ENCODE data around the gene REXO4. TPM values are rescaled to one million over a fixed set of nuclear protein-coding genes. Genes with fewer than 3 reads are reported as not detected.

Gene REXO4
- total and polyA plus RNA-seq, 9 of the 15 experiments (the other 6 are each of a cell fraction or from before 2014, with no cell fraction given) = 3.4 to 72.9 (median 31.1) TPM

DNA sequence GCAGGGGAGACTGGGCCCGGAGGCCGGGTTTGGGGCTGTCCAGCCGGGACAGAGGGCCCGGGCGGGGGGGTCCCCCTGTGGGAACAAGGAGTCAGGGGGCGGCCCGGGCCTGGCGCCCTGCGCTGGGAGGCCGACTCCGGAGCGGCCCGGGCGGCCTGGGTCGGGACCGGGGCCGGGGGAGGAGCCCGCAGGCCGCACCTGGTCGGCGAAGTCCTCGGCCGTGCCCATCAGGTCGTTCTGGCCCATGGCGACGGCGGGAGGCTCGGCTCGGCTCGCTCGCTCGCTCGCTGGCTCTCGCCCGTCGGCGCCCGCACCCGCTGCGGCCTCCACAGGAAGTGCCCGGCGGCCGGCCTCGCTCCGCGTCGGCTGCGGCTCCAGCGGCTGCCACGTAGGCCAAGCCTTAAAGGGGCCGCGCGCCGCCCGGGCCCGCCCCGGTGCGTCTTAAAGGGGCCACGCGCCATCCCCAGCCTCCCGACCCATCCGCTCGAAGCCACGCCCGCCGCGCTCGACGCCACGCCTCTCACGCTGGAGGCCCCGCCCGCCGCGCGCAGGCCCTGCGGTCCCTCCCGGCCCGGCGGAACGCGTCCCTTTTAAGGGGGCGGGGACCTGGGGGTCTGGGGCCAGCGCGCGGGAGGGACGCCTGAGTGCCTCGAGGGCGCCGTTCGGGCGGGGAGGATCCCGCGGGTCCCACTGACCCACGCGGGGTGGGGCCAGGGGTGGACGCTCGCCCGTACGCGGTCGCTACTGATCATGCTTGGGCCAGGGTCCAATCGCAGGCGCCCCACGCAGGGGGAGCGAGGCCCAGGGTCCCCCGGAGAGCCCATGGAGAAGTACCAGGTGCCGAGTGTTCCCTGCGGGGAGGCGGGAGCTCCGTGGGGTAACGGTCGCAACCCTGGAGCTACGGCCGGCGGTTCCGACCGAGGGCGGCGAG lies 41.8 kb downstream of the REXO4 start, which contains the start of the genes STKLD1 and SURF4 (continued):
- TF ChIP-seq NFE2L1 (tag; IDR thresholded peaks at IDR 0.05; ENCODE audit: borderline replicate concordance, low read depth) (no peak), TAF9B (IDR thresholded peaks at IDR 0.05; ENCODE audit: partially characterized antibody) (no peak), CHD4 (IDR thresholded peaks at IDR 0.05; ENCODE audit: insufficient read depth, insufficient replicate concordance, low read depth, low read length, poor library complexity, severe bottlenecking) (no peak), ZNF592 (IDR thresholded peaks at IDR 0.05) (peak; percentile 59), NR2C2 (CRISPR knock-in tag; IDR thresholded peaks at IDR 0.05) (0 out of 2 replicates have a peak, but pooled peaks have one; percentile 50), NR2C2 (tag; IDR thresholded peaks at IDR 0.05) (peak; percentile 55), NCOA4 (IDR thresholded peaks at IDR 0.05; ENCODE audit: partially characterized antibody) (no peak), THRA (IDR thresholded peaks at IDR 0.05) (no peak), ZBTB1 (CRISPR knock-in tag; IDR thresholded peaks at IDR 0.05; ENCODE audit: borderline replicate concordance, low read depth) (peak; percentile 96), HBP1 (CRISPR knock-in tag; IDR thresholded peaks at IDR 0.05) (no peak), MITF (IDR thresholded peaks at IDR 0.05) (no peak; the same call in 1 of the 2 replicates)
- TF ChIP-seq, protein P1, sequence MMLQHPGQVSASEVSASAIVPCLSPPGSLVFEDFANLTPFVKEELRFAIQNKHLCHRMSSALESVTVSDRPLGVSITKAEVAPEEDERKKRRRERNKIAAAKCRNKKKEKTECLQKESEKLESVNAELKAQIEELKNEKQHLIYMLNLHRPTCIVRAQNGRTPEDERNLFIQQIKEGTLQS (IDR thresholded peaks at IDR 0.05) = no peak
- TF ChIP-seq, protein P1 (CRISPR knock-in tag; conservative IDR thresholded peaks at IDR 0.05) = no peak
- TF ChIP-seq, protein P2, sequence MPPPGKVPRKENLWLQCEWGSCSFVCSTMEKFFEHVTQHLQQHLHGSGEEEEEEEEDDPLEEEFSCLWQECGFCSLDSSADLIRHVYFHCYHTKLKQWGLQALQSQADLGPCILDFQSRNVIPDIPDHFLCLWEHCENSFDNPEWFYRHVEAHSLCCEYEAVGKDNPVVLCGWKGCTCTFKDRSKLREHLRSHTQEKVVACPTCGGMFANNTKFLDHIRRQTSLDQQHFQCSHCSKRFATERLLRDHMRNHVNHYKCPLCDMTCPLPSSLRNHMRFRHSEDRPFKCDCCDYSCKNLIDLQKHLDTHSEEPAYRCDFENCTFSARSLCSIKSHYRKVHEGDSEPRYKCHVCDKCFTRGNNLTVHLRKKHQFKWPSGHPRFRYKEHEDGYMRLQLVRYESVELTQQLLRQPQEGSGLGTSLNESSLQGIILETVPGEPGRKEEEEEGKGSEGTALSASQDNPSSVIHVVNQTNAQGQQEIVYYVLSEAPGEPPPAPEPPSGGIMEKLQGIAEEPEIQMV (tag; conservative IDR thresholded peaks at IDR 0.05; ENCODE audit: low read depth) = no peak
